NCI-H345 treated with DMSO at 0.1 percent for 48 hours (cell line): Measurements from ENCODE around the gene KCNK7.
"Not testable (repeated sequence)": the region's sequence is repeated elsewhere in the genome, so short reads cannot be mapped to it uniquely, and the experiment has no call there.

Experiments
- DNase-seq: peaks from one replicate; lab custom pipeline; 2025; ENCODE audit not compliant: unreplicated experiment; lab: John Stamatoyannopoulos, UW

KCNK7 gene

DNA sequence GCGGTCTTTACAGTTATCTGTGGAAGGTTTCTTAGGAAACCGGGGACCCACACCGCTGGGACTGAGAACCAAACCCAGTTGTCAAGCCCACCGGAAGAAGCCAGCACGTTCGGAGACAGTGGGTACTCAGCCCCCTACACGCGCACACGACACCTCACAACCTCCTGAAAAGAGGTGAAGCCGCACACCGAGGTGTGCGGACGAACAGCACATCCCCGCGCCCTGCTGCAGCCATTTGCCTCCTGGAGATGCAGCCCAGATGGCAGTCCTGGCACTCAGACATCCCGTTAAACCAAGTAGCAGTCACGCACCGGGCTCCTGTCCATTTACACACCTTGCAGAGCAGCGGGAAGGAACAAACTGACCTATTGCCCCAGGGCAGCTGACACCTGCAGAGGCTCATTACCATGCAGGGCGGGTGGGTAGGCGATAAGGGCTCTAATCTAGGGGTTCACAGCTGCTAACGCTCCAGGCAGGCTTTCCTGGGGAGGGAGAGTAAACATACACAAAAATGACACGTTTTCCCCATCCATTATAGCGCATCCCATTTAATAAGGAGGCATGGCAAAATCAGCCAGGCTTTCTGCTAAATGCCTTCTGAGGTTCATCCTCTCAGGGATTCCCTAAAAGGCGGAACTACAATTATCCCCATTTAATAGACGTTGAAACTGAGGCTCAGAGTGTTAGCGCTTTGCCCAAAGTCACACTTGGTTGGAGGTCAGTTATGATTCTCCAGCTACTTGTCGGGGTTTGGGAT lies 20.6 kb downstream of the KCNK7 start:
- no peak for DNase-seq

DNA sequence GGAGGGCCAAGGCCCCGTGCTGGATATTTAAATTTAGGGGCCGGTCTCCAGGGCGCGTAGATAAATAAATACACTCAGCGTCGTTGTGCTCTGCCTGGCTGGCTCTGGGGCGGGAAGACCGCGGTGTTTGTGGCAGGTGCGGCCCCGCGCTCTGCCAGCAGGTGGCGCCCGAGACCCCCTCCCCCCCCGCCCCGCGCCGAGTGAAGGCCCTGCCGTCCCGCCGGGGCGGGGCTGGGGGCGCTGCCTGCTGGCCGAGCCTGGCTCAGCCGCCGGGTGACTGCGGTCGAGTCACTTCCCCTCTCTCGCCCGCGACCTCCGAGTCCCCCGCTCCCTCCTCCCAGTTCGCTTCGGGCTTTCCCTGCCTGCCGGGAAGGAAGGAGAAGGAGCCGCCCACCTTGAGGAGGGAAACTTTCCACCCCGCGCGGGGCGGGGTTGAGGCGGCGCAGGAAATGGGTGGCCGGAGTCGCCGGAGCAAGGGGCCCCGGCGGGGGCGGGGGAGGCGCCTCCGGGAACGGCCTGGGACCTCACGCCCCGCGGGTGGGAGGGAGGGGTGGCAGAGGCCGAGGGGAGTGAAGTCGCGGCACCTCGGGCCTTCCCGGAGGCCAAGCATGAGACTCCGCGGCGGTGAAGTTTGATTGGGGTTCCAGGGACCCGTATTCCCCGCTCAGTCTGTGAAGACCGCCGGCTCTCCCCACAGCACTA lies 21.3 kb downstream of the KCNK7 start:
- DNase-seq = peak; percentile 41

DNA sequence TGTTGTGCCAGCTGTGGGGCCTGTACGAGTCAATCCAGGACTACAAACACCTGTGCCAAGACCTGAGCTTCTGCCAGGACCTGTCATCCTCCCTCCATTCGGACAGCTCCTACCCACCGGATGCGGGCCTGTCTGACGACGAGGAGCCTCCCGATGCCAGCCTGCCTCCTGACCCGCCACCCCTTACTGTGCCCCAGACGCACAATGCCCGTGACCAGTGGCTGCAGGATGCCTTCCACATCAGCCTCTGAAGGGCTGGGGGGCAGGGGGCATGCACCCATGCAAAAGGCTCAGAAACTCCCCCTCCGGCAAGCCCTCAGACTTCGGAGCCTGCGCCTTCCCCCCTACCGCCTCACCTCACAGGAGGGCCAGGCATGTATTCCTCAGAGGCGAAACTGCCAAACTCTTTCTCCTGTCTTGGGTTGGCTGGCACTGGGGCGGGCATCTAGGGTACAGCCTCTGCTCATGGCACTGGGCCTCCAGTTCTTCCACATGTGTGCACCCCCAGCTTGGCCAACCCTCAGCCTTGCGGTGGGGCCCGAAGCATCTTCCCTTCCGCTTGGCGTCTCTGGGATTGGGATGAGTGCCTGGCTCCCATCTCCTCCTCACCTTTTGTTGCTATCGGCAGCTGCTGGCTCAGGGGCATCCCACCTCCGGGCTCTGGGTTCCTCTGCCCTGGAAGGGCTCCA lies 22.1 kb downstream of the KCNK7 start:
- DNase-seq = no peak

DNA sequence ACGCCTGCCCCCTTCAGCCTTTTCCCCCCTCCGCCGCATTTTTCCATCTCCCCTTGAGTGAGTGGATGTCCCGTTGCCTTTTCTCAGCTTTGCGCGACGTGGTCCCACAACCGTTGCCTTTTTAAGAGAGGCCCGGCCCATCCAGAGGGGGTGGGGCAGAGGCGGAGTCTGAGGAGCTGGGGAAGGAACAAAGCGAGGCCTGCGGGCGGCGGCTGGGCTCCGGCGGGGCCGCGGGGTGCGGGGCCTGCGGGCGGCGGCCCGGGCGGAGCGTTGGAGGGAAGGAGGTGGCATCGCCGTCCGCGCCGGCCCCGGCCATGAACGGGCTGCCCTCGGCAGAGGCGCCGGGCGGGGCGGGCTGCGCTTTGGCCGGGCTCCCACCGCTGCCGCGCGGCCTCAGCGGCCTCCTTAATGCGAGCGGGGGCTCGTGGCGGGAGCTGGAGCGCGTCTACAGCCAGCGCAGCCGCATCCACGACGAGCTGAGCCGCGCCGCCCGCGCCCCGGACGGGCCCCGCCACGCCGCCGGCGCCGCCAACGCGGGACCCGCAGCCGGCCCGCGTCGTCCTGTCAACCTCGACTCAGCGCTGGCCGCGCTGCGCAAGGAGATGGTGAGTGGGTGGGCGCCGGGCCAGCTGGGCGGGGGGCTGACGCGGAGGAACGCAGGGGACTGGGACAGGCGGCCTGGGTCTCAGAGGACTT lies 23.1 kb downstream of the KCNK7 start, which contains the start of gene FAM89B:
Gene FAM89B (plus strand): TSS at position 183 of the 696 bp plus-strand sequence. CDS start 132 bp downstream, at position 315.
- peak; percentile 27 for DNase-seq

DNA sequence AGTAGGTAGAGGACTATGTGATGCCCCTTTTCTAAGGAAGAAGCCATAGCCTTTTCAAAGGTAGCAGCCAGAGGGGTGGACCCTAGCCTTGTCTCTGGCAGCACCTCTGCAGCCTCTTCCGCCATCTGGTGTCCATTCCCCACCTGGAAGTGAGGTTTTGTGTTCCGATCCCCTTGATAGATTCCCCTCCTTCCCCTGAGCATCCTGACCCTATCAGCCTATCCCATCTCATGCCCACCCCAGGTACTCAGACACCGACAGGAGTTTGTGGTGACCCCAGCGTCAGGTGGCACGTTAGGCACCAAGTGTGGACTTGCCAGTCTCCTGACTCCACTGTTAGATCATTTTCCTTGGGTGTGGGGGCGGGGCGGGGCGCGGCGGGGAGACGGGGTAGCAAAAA lies 23.7 kb downstream of the KCNK7 start:
- DNase-seq = no peak

DNA sequence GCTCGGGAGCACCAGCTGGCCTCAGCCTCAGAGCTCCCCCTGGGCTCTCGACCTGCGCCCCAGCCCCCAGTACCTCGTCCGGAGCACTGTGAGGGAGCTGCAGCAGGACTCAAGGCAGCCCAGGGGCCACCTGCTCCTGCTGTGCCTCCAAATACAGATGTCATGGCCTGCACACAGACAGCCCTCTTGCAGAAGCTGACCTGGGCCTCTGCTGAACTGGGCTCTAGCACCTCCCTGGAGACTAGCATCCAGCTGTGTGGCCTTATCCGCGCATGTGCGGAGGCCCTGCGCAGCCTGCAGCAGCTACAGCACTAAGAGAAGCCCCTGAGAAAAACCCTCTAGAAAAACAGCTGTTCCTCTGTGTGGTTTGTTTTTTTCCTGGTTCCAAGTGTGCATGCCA lies 24.2 kb downstream of the KCNK7 start:
- DNase-seq = no peak

DNA sequence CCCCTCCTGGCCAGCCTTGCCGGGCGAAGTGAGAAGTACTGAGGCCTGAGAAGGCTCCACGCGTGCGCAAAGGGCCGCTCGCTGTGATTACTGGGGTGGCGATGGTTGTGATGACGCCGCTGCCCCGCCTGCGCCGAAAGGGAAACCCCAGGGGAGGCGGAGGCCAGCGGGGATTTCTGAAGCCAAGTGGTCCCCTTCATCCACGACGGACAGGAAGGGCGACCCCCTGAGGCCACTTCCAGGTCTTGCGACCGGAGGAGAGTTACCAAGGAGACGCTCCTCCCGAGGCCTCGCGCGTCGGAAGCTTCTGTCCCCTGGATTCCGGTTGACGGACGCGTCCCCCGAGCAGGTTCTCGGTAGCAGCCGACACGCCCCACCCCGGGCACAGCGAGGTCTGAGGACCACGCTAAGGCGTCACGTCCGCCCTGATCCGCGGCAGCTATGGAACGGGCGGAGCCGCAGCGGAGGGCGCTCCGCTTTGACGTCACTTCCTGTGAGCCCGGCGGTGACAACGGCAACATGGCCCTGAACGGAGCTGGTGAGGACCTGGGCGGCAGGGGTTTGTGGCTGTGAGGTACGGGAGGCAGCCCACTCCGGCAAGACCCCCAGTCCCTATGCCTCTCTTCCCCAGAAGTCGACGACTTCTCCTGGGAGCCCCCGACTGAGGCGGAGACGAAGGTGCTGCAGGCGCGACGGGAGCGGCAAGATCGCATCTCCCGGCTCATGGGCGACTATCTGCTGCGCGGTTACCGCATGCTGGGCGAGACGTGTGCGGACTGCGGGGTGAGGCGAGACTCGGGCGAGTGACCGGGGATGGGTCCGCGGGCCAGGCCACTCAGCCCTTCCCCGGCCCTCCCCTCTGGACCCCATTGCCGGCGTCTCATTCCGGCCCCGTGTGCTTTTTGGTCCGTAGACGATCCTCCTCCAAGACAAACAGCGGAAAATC lies 25.4 kb downstream of the KCNK7 start, which contains the start of gene ZNRD2:
Gene ZNRD2 (plus strand): TSS at position 505 of the 946 bp plus-strand sequence. CDS start 15 bp downstream, at position 520.
- peak; percentile 92 for DNase-seq

DNA sequence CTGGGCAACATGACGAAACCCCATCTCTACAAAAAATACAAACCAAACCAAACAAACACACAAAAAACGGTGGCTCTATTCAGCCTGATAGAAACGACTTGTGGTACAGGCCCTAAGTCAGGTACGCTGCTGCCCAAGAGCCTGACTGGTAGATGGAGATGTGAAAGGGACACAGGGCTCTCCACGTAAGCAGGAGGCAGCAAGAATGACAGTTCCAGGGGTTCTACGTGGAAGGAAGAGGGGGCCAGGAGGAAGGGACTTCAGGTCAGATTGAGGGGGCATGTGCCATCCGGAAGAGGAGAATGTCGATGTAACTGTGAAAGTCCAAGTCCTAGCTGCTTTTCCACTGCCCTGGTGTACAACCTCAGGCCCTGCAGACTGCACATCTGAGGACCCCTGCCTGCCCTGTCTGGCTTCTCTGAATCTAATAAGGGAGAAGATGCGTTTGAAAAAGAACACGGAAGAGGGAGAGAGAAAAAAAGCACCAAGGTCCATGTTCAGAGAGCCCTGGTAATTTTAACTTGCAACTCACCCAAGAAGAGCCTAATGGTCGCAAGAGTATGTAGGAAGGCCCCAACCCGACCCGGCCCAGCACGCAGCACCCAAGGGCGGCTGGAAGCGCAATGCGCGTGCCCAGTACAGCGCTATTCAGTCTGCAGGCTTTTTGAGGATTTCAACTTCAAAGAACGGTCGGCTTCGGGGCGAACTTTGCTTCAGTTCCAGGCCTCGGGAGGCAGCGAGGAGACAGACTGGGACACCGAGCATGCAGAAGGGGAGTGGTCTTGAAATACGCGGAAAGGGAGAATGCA lies 26.2 kb downstream of the KCNK7 start:
- DNase-seq = no peak

DNA sequence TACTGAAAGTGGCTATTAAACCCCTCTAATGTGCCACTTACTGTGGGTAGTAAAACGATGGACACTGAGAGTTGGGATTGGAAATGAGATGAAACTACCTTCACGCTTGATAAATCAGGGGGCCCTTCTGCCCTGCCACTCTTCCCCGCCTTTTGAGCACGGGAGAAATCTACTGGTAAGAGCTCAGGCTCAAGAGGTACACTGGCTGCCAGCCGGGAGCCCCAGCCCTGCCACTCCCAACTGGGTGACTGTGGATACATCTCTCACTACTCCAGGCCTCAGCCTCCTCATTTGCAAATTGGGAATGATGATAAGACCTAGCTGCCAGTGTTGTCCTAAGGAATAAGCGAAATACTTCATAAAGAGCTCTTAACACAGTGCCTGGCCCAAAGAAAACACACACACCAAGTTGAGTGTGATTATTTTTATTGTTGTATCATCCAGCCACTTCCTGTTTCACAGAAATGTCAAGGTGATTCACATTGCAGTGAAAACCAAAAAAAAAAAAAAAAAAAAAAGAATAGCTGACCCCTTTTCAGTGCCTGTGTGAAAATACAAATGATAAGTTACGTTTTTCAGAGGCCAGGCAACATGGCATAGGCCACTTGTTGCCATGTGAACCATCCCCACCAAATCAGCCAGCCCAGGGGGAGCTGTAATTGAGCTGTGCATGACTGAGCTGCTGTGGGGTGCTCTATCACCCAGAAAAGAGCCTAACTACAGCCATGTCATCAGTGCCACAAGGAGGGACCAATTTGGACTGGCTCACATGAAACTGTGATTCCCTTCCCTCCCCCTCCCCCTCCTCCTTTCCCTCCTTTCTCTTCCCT lies 29.8 kb downstream of the KCNK7 start:
- DNase-seq = no peak

DNA sequence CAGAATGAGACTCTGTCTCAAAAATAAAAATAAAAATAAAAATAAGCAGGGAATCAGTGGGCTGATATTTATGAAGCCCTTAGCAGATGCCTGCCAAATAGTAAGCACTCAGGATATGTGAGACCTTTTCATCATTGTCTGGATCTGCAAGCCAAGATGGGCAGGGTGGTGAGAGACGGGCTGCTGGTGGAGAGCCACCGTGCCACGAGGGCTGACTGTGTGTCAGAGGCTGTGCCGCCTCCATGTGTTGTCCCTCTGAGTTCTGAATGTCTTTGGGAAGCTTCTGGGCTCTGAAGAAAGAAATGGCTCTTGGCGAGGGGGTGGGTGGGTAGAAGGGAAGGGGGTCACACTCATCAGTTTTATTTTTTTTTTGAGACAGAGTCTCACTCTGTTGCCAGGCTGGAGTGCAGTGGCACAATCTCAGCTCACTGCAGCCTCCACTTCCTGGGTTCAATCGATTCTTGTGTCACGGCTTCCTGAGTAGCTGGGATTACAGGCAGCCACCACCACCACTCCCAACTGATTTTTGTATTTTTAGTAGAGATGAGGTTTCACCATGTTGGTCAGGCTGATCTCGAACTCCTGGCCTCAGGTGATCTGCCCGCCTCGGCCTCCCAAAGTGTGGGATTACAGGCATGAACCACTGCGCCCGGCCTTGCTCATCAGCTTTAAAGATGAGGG lies 30.6 kb downstream of the KCNK7 start:
- not testable (repeated sequence) for DNase-seq

DNA sequence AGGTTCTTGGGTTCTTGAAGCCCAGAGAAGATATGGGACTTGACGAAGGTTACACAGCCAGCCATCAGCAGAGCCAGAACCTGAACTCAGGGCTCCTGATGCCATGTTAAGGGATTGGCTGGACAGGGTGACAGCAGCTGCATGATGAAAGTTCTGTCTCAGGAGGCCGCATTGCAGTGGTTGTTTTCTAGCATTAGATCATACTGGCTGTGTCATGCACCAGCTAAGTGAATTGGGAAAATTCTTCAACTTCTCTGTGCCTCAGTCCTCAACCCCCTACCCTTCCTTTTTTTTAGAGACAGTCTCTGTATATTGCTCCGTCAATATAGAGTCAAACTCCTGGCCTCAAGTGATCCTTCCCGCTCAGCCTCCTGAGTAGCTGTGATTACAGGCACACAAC lies 32.0 kb downstream of the KCNK7 start:
- no peak for DNase-seq

DNA sequence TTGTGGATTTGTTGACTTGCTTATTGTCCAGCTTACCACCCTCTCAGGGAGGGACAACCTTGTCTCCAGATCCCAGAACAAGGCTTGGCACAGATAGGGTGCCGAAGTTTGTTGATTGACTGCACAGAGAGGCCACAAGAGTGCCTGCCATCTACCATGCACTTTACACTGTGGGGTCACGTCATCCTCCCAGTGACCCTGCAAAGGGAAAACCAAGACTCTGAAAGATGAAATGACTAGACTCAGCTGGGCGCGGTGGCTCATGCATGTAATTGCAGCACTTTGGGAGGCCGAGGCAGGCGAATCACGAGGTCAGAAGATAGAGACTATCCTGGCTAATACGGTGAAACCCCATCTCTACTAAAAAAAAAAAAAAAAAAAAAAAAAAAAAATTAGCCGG lies 32.8 kb downstream of the KCNK7 start:
- DNase-seq = no peak

DNA sequence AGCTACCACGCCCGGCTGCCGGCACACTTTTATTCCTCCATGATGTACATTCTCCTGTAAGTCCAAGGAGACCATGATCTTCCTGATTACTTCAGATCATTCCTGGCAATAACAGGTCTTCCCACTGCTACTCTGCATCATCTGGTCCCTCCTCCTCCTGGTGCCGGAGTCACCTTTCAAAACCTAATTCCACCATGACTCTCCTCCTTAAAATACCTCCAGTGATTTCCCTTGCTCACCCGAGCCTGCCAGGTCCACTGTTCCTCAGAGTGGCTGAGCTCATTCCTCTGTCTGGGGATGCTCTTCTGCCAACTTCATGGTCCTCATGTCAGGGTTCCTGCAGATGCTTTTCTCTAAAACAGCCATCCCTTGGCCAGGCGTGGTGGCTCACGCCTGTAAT lies 33.6 kb downstream of the KCNK7 start:
- DNase-seq = no peak

DNA sequence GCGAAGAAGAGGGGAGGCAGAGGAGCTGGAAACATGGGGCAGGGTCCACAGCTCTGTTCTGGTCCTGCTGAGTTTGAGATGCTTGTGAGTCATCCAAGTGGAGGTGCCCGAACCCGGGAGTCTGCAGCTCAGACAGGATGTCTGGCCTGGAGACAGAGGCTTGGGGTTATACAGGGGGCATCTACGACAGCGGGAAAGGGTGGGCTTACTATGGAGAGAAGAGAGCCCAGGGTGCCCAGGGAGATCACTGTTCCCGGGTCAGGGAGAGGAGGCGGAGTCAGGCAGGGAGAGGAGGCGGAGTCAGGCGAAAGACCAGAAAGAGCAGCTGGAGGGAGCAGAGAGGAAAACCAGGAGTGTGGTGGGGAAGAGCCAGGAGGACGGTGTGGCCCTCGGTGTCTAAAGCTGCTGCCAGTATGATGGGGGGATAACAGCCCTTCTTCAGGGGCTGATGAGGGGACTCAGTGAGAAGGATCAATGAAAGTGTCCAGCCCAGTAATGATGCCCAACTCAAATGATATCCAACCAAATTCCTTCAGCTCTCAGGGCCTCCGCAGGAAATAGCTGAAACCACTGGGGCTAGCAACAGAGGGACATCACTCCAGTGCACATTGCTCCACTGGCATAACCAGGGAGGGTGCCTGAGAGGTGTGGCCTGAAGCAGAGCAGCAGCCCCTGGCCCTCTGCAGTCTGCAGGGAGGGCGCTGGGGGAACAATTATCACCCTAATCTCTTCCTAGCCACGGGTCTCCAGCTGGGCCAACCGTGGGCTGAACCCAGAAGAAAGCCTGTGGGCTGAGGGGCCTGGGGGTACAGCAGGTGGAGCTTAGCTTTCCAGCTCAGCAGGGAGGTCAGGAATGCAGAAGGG lies 34.8 kb downstream of the KCNK7 start:
- no peak for DNase-seq

DNA sequence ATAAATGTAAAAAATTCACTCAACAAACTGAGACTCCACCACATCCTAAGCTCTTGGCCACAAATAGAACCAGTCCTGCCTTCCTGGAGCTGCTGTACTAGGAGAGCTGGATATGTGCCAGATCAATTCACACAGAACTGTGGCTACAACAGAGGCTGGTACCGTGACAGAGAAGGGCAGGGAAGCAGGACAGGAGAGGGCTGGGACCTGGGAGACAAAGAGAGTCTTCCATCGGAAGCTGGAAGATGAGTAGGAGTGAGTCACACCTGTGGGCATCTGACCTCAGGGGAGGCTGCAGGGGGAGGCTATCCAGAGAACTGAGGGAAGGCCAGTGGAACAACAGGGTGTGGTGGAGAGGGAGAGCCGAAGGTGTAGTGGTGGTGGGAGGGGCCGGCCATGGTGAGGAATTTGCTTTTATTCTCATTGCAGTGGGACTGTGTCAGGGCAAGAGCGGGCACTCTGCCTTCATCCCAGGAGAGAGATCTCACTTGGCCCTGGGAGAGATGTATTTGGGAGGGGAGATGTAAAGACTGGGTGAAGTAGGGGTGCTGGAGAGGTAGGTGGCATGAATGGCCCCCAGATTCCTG lies 35.6 kb downstream of the KCNK7 start:
- DNase-seq = peak; percentile 66

DNA sequence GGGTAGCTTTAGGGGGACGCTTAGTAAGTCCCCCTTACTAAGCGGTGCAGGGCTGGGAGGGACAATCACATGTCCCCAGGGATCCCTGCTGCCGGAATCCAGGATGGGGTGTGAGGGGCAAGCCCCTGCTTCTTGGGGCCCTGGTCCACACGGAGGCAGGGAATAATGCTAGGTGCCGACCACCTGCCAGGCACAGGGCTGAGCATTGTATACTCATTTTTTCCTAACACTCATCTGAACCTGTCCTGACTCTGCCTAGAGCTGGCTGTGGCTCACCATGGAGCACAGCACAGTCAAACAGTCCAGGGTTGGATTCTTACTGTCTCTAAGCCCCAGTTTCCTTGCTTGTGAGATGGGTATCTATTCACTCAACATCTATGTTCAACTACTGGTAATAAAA lies 36.1 kb downstream of the KCNK7 start:
- no peak for DNase-seq
